NT2/D1 (cell line): ENCODE measurements around the gene ARF5.

Experiments used
- DNase-seq: peaks from one replicate; pipeline ENCODE4 v3.0.0-alpha.2; 2011; ENCODE audit warnings: low read depth, low spot score
- H3K27me3 ChIP-seq: 2 replicates; pipeline ENCODE4 v1.6.0; 2011; ENCODE audit warnings: mild to moderate bottlenecking; ENCODE audit not compliant: insufficient read length, insufficient read depth
- H3K36me3 ChIP-seq: 2 replicates; pipeline ENCODE4 v1.6.1; 2011; ENCODE audit warnings: mild to moderate bottlenecking, low read length, mixed read lengths; ENCODE audit not compliant: insufficient read depth, insufficient read length
- H3K4me1 ChIP-seq: 2 replicates; pipeline ENCODE4 v1.5.1; 2011; ENCODE audit not compliant: insufficient read depth, insufficient read length
- H3K4me3 ChIP-seq: 2 replicates; pipeline ENCODE4 v1.5.1; 2011; ENCODE audit warnings: low read depth; ENCODE audit not compliant: insufficient read length
- H3K9ac ChIP-seq: 2 replicates; pipeline ENCODE4 v1.6.0; 2011; ENCODE audit warnings: low read depth; ENCODE audit not compliant: insufficient read length
- H3K9me3 ChIP-seq: 2 replicates; pipeline ENCODE4 v1.5.1; 2011; ENCODE audit warnings: mild to moderate bottlenecking, low read length; ENCODE audit not compliant: insufficient read depth
- SUZ12 ChIP-seq: IDR thresholded peaks from 2 replicates; pipeline ENCODE4 v1.6.1; 2011; ENCODE audit not compliant: insufficient read length, insufficient read depth; ENCODE audit errors: extremely low read depth
- YY1 ChIP-seq: IDR thresholded peaks from 2 replicates; pipeline ENCODE4 v1.6.1; 2011; ENCODE audit not compliant: insufficient read length, insufficient read depth
- ZNF274 ChIP-seq: IDR thresholded peaks from 2 replicates; pipeline ENCODE4 v1.6.1; 2011; ENCODE audit warnings: mild to moderate bottlenecking, low read depth, low read length

The ARF5 gene

GRCh38 chr7:127600885-127601284 lies 12.7 kb downstream of the ARF5 start:
- DNase-seq, result no peak
- H3K9me3 ChIP-seq, result no peaks in the 10 kb centered on the region
- H3K9ac ChIP-seq, result no peak overlapping the region
- H3K4me3 ChIP-seq, result no peak overlapping the region
- H3K4me1 ChIP-seq, result no peaks in the 10 kb centered on the region
- no peaks in the 10 kb centered on the region for H3K27me3 ChIP-seq
- no peak for TF ChIP-seq YY1
- TF ChIP-seq ZNF274, result no peak
- TF ChIP-seq SUZ12, result no peak
- H3K36me3 ChIP-seq, result no peaks in the 10 kb centered on the region

DNA sequence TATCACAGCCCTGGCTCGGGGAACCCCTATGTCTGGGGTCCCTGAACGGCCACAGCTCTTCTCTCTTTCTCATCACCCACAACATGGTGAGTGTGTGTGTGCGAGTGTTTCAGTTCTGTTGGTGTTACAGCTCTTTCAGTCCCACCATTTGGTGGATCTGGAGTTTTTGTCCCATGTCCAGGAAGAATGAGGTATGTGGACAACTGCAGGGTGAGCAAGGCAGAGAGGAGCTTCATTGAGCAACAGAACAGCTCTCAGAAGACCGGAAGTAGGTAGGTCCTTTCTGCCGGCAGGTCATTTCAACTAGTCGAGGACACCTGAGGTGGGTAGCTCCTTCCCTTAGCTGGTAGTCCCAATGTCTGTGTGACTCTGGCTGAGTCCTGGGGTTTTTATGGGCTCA lies 20.2 kb downstream of the ARF5 start:
- Histone ChIP-seq H3K27me3 (no peaks in the 10 kb centered on the region), H3K4me3 (no peak overlapping the region), H3K4me1 (no peaks in the 10 kb centered on the region), H3K9me3 (peaks cover 15% of the 10 kb centered on the region; the same call in 1 of the 2 replicates), H3K9ac (no peak overlapping the region), H3K36me3 (no peaks in the 10 kb centered on the region)
- no peak for TF ChIP-seq YY1
- TF ChIP-seq SUZ12, result no peak
- no peak for TF ChIP-seq ZNF274
- no peak for DNase-seq

GRCh38 chr7:127609297-127609696 lies 21.1 kb downstream of the ARF5 start:
- no peak for DNase-seq
- no peak for TF ChIP-seq YY1
- no peak for TF ChIP-seq ZNF274
- no peak for TF ChIP-seq SUZ12
- no peak overlapping the region for H3K9ac ChIP-seq
- H3K4me1 ChIP-seq, result no peaks in the 10 kb centered on the region
- H3K36me3 ChIP-seq, result no peaks in the 10 kb centered on the region
- no peak overlapping the region for H3K4me3 ChIP-seq
- H3K27me3 ChIP-seq, result peaks cover under 1% of the 10 kb centered on the region
- peaks cover 15% of the 10 kb centered on the region; the same call in 1 of the 2 replicates for H3K9me3 ChIP-seq

GRCh38 chr7:127612263-127612662 lies 24.1 kb downstream of the ARF5 start:
- Histone ChIP-seq H3K36me3 (no peaks in the 10 kb centered on the region), H3K4me3 (no peak overlapping the region), H3K4me1 (no peaks in the 10 kb centered on the region), H3K9ac (no peak overlapping the region), H3K27me3 (peaks cover 17% of the 10 kb centered on the region), H3K9me3 (peaks cover 15% of the 10 kb centered on the region; the same call in 1 of the 2 replicates)
- DNase-seq, result no peak
- TF ChIP-seq SUZ12 (no peak), YY1 (no peak), ZNF274 (no peak)

DNA sequence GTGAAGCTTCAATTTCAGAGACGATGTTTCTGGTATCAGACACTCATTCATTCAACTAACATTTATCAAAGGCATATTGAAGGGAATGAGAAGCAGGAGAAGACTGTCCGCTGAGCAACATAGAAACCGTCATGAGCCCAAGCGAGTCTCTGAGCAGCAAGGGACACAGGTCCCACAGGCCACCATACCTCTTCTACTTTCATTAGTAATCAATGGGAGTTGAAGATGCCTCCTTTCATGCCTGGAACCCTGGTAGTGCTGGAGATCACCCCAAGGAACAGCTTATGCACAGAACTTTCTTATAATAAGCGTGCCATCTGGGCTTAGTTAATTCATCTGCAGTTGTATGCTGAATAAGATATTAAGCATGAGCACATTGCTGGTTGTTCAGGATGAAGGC lies 28.5 kb downstream of the ARF5 start:
- Histone ChIP-seq H3K9me3 (no peaks in the 10 kb centered on the region), H3K4me3 (no peak overlapping the region), H3K4me1 (no peaks in the 10 kb centered on the region), H3K36me3 (no peaks in the 10 kb centered on the region), H3K27me3 (peaks cover 46% of the 10 kb centered on the region), H3K9ac (no peak overlapping the region)
- no peak for DNase-seq
- TF ChIP-seq SUZ12, result no peak
- TF ChIP-seq ZNF274, result no peak
- TF ChIP-seq YY1, result no peak

GRCh38 chr7:127618042-127618441 lies 29.8 kb downstream of the ARF5 start, which contains the start of gene PAX4:
Gene PAX4 (minus strand): TSS chr7:127618142. CDS start chr7:127615928, 2,214 bp downstream.
- TF ChIP-seq SUZ12 (no peak), YY1 (no peak), ZNF274 (no peak)
- H3K27me3 ChIP-seq, result peaks cover 48% of the 10 kb centered on the region

GRCh38 chr7:127618775-127619174 lies 30.6 kb downstream of the ARF5 start:
- Histone ChIP-seq H3K9me3 (no peaks in the 10 kb centered on the region), H3K27me3 (peaks cover 48% of the 10 kb centered on the region), H3K4me3 (no peak overlapping the region), H3K36me3 (no peaks in the 10 kb centered on the region), H3K4me1 (no peaks in the 10 kb centered on the region), H3K9ac (no peak overlapping the region)
- DNase-seq, result no peak
- no peak for TF ChIP-seq ZNF274
- TF ChIP-seq YY1, result no peak
- no peak for TF ChIP-seq SUZ12

More at GRCh38 chr7:127618042-127618441, 29.8 kb downstream of the ARF5 start, which contains the start of gene PAX4:
- Histone ChIP-seq H3K36me3 (no peaks in the 10 kb centered on the region), H3K9me3 (no peaks in the 10 kb centered on the region), H3K4me1 (no peaks in the 10 kb centered on the region), H3K4me3 (no peak within 1 kb of the TSS), H3K9ac (no peak within 1 kb of the TSS)
- DNase-seq, result no peak
